ENCODE measurements around the gene CRACR2B. TPM values are rescaled to one million over a fixed set of nuclear protein-coding genes. Genes with fewer than 3 reads are reported as not detected.

CRACR2B gene
- total RNA-seq, 1 donor from 2014 or later: 2.6 TPM

- Histone ChIP-seq H3K27ac (ENCODE audit: low read depth, low read length) (no peak overlapping the region), H3K4me3 (ENCODE audit: insufficient read depth, low read depth, low read length) (no peak overlapping the region), H3K9me3 (ENCODE audit: insufficient read depth, low read depth, low read length) (no peaks in the 10 kb centered on the region), H3K36me3 (ENCODE audit: insufficient read depth, low read length) (no peaks in the 10 kb centered on the region), H4K20me1 (ENCODE audit: insufficient read depth, low read length) (peaks cover 23% of the 10 kb centered on the region), H3K4me2 (ENCODE audit: low read length) (no peak overlapping the region), H3K9ac (ENCODE audit: low read length) (no peak overlapping the region), H3K79me2 (ENCODE audit: insufficient read depth, low read length) (no peaks in the 10 kb centered on the region), H3K4me1 (ENCODE audit: insufficient read depth, low read length) (peaks cover 4% of the 10 kb centered on the region), H3K27me3 (ENCODE audit: insufficient read depth, low read length) (no peaks in the 10 kb centered on the region), H2AFZ (ENCODE audit: low read depth, low read length) (no peak overlapping the region)
- Mint-ChIP-seq H3K27ac (ENCODE audit: unreplicated experiment) (no peak overlapping the region), H3K4me3 (ENCODE audit: unreplicated experiment) (no peak overlapping the region), H3K4me1 (ENCODE audit: low read depth, unreplicated experiment) (no peaks in the 10 kb centered on the region), H3K27me3 (ENCODE audit: low read depth, unreplicated experiment) (peaks cover 3% of the 10 kb centered on the region), H3K36me3 (ENCODE audit: low read depth, unreplicated experiment) (peaks cover 8% of the 10 kb centered on the region), H3K9me3 (ENCODE audit: unreplicated experiment) (no peaks in the 10 kb centered on the region)
- no peak for FAIRE-seq
- no peak for DNase-seq (ENCODE audit: low read depth)
- TF ChIP-seq EZH2 (IDR thresholded peaks at IDR 0.05; ENCODE audit: insufficient read depth, low read length): no peak
- TF ChIP-seq, protein P1, sequence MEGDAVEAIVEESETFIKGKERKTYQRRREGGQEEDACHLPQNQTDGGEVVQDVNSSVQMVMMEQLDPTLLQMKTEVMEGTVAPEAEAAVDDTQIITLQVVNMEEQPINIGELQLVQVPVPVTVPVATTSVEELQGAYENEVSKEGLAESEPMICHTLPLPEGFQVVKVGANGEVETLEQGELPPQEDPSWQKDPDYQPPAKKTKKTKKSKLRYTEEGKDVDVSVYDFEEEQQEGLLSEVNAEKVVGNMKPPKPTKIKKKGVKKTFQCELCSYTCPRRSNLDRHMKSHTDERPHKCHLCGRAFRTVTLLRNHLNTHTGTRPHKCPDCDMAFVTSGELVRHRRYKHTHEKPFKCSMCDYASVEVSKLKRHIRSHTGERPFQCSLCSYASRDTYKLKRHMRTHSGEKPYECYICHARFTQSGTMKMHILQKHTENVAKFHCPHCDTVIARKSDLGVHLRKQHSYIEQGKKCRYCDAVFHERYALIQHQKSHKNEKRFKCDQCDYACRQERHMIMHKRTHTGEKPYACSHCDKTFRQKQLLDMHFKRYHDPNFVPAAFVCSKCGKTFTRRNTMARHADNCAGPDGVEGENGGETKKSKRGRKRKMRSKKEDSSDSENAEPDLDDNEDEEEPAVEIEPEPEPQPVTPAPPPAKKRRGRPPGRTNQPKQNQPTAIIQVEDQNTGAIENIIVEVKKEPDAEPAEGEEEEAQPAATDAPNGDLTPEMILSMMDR (IDR thresholded peaks at IDR 0.05; ENCODE audit: insufficient read depth, low read depth, low read length): no peak
Observed at GRCh38 chr11:875203-875602, 47.5 kb downstream of the CRACR2B start.

- no peak overlapping the region for H3K9ac ChIP-seq (ENCODE audit: low read length)
- H3K4me2 ChIP-seq (ENCODE audit: low read length): no peak overlapping the region
- peaks cover 20% of the 10 kb centered on the region for H4K20me1 ChIP-seq (ENCODE audit: insufficient read depth, low read length)
- no peak overlapping the region for H2AFZ ChIP-seq (ENCODE audit: low read depth, low read length)
- no peak overlapping the region for H3K4me3 ChIP-seq (ENCODE audit: insufficient read depth, low read depth, low read length)
- Mint-ChIP-seq H3K27me3 (ENCODE audit: low read depth, unreplicated experiment) (peaks cover 3% of the 10 kb centered on the region), H3K36me3 (ENCODE audit: low read depth, unreplicated experiment) (peaks cover 8% of the 10 kb centered on the region), H3K4me1 (ENCODE audit: low read depth, unreplicated experiment) (no peaks in the 10 kb centered on the region), H3K4me3 (ENCODE audit: unreplicated experiment) (no peak overlapping the region), H3K27ac (ENCODE audit: unreplicated experiment) (no peak overlapping the region), H3K9me3 (ENCODE audit: unreplicated experiment) (no peaks in the 10 kb centered on the region)
- no peak for TF ChIP-seq EZH2 (IDR thresholded peaks at IDR 0.05; ENCODE audit: insufficient read depth, low read length)
- TF ChIP-seq, protein P1 (IDR thresholded peaks at IDR 0.05; ENCODE audit: insufficient read depth, low read depth, low read length): no peak
- H3K27me3 ChIP-seq (ENCODE audit: insufficient read depth, low read length): no peaks in the 10 kb centered on the region
- peaks cover 4% of the 10 kb centered on the region for H3K4me1 ChIP-seq (ENCODE audit: insufficient read depth, low read length)
- no peaks in the 10 kb centered on the region for H3K36me3 ChIP-seq (ENCODE audit: insufficient read depth, low read length)
- no peaks in the 10 kb centered on the region for H3K9me3 ChIP-seq (ENCODE audit: insufficient read depth, low read depth, low read length)
- H3K27ac ChIP-seq (ENCODE audit: low read depth, low read length): no peak overlapping the region
- FAIRE-seq (no peak), DNase-seq (ENCODE audit: low read depth) (no peak)
- no peaks in the 10 kb centered on the region for H3K79me2 ChIP-seq (ENCODE audit: insufficient read depth, low read length)
Observed at GRCh38 chr11:875769-876301, 48.1 kb downstream of the CRACR2B start.

GRCh38 chr11:876545-876944 lies 48.8 kb downstream of the CRACR2B start:
- DNase-seq (ENCODE audit: low read depth): no peak
- Mint-ChIP-seq H3K36me3 (ENCODE audit: low read depth, unreplicated experiment) (peaks cover 8% of the 10 kb centered on the region), H3K27me3 (ENCODE audit: low read depth, unreplicated experiment) (peaks cover 3% of the 10 kb centered on the region), H3K9me3 (ENCODE audit: unreplicated experiment) (no peaks in the 10 kb centered on the region), H3K4me1 (ENCODE audit: low read depth, unreplicated experiment) (no peaks in the 10 kb centered on the region), H3K27ac (ENCODE audit: unreplicated experiment) (no peak overlapping the region), H3K4me3 (ENCODE audit: unreplicated experiment) (no peak overlapping the region)
- Histone ChIP-seq H3K27ac (ENCODE audit: low read depth, low read length) (no peak overlapping the region), H3K9me3 (ENCODE audit: insufficient read depth, low read depth, low read length) (no peaks in the 10 kb centered on the region), H2AFZ (ENCODE audit: low read depth, low read length) (no peak overlapping the region), H3K79me2 (ENCODE audit: insufficient read depth, low read length) (no peaks in the 10 kb centered on the region), H3K4me2 (ENCODE audit: low read length) (no peak overlapping the region), H3K4me3 (ENCODE audit: insufficient read depth, low read depth, low read length) (no peak overlapping the region), H3K36me3 (ENCODE audit: insufficient read depth, low read length) (no peaks in the 10 kb centered on the region), H3K4me1 (ENCODE audit: insufficient read depth, low read length) (peaks cover 4% of the 10 kb centered on the region), H3K9ac (ENCODE audit: low read length) (no peak overlapping the region), H3K27me3 (ENCODE audit: insufficient read depth, low read length) (no peaks in the 10 kb centered on the region), H4K20me1 (ENCODE audit: insufficient read depth, low read length) (peaks cover 20% of the 10 kb centered on the region)
- no peak for TF ChIP-seq EZH2 (IDR thresholded peaks at IDR 0.05; ENCODE audit: insufficient read depth, low read length)
- TF ChIP-seq, protein P1 (IDR thresholded peaks at IDR 0.05; ENCODE audit: insufficient read depth, low read depth, low read length): no peak
- FAIRE-seq: no peak
